Activated CD4-positive, alpha-beta T cell treated with anti-CD3 and anti-CD28 coated beads, Interleukin-2, amount 50 U/mL, for 16 hours (primary cell): ENCODE data around the gene SCFD2.
"Not testable (repeated sequence)": the region's sequence is repeated elsewhere in the genome, so short reads cannot be mapped to it uniquely, and the experiment has no call there.

ENCODE experiments used
- DNase-seq: peaks from one replicate; pipeline ENCODE4 v3.0.0-alpha.2; 2020

The SCFD2 gene

DNA sequence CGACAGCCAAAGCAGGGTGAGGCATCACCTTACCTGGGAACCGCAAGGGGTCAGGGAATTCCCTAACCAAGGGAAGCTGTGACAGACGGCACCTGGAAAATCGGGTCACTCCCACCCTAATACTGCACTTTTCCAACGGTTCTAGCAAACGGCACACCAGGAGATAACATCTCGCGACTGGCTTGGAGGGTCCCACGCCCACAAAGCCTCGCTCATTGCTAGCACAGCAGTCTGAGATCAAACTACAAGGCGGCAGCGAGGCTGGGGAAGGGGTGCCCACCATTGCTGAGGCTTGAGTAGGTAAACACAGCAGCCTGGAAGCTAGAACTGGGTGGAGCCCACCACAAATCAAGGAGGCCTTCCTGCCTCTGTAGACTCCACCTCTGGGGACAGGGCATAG lies 25.7 kb downstream of the SCFD2 start:
- not testable (repeated sequence) for DNase-seq

DNA sequence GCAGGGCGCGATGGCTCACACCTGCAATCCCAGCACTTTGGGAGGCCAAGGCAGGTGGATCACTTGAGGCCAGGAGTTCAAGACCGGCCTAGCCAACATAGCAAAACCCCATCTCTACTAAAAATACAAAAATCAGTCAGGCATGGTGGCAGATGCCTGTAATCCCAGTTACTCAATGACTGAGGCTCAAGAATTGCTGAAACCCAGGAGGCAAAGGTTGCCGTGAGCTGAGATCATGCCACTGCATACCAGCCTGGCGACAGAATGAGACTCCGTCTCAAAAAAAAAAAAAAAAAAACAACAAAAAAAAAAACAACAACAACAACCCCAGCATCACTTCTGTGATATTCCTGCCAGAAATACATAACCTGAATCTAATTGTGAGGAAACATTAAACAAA lies 30.9 kb downstream of the SCFD2 start:
- DNase-seq, result not testable (repeated sequence)

DNA sequence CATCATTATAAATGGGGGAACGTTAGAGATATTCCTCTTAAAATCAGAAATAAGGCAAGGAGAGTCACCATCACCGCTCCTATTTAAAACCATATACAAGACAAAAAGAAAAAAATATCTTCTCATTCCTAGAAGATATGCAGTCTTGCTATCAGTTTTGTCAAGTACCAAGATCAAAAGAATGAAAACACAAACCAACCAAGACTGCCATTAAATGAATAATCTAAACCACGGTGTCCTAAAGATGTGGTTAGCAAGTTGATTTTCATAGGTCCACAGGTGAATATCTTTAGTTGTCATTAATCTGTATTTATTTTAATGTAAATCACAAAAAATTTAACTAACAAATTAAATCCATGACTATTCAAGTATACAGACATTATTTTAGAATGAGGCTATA lies 39.3 kb downstream of the SCFD2 start:
- DNase-seq, result no peak

- no peak for DNase-seq
Observed at GRCh38 chr4:53322696-53323095, 43.2 kb downstream of the SCFD2 start.

DNA sequence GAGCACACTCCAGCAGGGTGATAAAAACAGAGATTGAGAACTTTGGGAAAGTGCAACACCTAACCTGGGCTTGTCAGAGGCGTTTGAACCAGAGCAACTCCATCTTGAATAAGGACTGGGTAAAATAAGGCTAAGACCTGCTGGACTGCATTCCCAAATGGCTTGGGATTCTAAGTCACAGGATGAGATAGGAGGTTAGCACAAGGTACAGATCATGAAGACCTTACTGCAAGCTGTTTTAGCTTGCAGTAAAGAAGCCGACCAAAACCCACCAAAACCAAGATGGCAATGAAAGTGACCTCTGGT lies 43.9 kb downstream of the SCFD2 start:
- no peak for DNase-seq

- no peak for DNase-seq
Observed at GRCh38 chr4:53321151-53321983, 44.5 kb downstream of the SCFD2 start.

DNA sequence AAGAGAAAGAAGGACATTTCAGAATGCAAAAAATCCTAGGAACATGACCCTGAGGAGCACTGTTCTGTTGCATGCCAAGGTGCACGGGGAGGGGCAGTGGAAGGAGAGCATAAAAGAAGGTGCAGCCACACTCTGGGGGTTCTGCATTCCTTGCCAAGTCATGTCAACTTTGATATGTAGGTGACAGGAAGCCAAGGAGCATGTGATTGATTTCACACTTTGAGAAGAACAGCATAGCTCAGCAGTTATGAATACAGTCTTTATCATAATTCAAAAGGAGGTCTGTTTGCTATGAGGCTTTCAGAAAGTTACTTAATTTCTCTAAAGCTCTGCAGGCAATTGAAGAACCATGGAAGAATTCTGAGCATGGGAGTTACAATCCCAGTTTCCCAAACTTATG lies 50.6 kb downstream of the SCFD2 start:
- no peak for DNase-seq

DNA sequence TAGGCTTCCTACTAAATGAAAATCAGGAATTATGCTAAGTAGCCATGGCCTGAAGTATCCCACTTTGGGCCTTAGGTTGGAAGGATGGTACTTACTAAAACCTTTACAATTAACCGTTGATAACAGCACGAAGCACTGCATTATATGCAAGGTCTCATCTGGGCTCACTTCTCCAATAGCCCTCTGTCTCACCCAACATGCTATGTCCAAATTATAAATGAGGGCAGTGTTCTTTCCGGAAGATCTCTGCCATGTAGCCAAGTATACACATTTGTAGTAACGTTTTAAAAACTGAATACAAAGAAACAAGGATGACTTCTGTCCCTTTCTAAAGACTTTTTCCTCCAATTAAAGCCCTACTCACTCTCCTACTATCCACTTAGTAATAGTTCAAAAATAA lies 51.6 kb downstream of the SCFD2 start:
- no peak for DNase-seq

DNA sequence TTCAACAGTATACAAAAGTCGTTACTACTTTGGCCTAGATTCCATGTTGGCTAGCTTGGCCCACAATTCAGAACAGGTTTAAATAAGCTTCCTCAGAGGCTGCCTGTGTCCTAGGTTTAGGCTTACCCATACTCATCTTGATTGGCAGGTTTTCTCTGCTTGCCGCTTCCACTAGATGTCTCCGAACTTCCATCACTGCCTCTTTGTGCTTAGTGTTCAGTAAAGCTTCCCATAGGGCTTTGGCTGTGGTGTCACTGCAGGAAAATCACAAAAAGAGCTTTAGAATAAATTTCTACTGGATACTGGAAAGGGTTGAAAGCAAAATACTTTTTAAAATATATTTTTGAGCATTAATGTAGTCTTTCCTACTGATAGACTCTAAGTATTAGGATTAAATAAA lies 52.4 kb downstream of the SCFD2 start:
- no peak for DNase-seq

DNA sequence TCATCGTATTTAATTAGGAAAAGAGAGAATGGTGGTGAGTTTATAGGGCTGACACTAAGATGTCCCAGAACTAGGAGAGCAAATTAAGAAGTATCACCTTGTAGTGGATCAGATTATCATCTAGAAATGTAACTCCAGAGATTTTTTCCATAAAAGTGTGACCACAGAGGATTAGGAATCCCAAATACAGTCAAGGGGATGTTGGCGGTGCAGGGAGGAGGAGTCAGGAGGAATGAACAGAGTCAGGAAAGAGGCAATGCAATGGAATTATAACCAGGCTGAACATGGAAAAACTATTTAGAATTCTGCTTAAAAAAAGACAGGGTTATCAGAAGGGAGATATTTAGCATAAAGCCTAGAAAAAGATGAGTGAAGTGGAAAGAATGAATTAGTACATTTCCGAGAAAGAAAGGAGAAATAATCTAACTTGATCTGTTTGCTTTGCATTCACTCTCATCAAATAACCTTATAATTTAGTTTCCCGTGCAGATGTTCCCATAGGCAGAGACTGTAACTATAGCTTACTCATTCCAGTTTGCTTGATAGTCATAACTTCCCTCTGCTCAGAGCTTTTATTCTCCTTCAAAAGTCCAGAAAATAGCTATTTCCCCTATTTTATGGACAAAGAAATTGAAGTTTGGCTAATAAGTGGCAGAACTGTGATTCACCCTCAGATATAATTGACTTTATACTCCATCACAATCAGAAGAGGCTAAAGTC lies 56.4 kb downstream of the SCFD2 start:
- DNase-seq, result no peak

DNA sequence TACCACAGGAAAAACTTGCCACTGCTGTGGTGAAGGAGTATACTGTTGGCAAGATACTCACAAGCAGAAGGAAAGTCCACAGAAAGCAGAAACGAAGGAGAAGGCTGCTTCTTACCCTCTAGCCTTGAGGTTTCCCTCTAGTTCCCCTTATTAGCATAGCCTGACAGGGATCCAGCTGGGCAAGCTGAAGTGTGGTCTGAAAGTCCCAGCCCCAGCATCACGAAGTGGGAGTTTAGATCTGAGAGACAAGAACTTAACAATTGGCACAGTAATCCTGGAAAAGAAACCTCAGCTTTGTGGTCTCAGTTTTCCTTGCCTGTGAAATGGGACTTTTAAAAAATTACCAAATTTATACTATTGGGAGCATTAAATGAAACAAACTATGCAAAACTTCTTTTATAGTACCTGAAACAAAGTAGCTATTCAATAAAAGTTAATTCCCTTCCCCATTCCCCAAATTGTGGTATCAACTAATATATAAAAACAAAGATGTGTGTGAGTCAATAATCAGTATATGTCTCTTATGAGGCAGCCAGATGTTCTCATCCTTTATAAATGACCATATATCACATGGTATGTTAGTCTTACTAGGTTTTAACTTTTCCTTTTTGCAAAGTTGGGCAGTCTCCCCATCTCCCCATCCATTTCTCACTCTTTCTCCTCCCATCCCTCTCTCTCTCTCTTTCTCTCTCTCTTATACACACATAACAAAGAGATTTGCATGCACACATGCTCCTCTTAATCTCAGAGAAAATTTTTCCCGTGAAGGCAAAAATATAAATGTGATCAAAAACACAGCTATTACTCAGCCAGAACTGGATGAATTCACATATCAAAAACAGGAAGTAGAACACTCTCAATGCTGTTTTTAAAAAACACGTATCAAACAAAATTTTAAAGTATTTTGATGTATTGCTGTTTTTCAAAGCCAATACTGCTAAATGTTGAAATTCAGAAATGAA lies 57.8 kb downstream of the SCFD2 start:
- no peak for DNase-seq

DNA sequence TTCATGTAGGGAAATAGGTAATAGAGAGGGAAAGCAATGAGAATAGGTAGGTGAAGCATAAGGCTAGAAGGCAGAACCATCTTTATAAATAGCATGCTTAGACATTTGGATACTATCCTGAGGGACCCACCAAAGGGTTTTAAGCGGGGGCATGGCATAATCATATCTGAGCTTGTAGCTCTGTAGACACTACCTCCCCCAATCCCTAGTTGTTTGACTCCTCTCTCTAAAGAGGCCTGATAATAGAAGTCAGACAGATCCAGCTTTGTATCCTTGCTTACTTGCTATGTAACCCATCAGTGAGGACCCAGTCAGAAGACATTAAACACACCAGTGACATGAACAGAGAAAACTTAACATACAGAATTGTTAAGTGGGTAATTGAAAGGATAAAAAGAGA lies 58.7 kb downstream of the SCFD2 start:
- no peak for DNase-seq

- DNase-seq, result no peak
Observed at GRCh38 chr4:53306729-53307128, 59.1 kb downstream of the SCFD2 start.

- not testable (repeated sequence) for DNase-seq
Observed at GRCh38 chr4:53292209-53292608, 73.7 kb downstream of the SCFD2 start.

DNA sequence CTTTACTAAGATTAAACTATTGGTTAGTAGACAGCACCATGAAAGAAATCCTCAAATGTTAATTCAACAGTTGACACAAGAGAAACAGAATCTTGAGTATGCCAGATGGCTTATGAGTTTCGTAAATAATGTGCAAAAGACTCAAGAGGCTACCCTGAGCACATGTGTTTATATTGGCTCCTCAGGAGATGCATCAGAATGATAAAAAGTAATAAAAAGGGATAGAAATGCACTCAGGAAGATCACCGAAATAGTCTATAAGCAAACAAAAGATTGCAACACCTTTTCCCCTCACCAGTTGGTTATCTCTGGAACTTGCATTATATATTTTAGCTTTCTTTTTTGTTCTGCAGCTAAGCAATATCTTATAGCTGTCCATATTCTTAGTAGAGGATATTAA lies 84.4 kb downstream of the SCFD2 start:
- DNase-seq, result no peak

- DNase-seq, result no peak
Observed at GRCh38 chr4:53280846-53281245, 85.0 kb downstream of the SCFD2 start.

- DNase-seq, result no peak
Observed at GRCh38 chr4:53274609-53275268, 91.1 kb downstream of the SCFD2 start.

DNA sequence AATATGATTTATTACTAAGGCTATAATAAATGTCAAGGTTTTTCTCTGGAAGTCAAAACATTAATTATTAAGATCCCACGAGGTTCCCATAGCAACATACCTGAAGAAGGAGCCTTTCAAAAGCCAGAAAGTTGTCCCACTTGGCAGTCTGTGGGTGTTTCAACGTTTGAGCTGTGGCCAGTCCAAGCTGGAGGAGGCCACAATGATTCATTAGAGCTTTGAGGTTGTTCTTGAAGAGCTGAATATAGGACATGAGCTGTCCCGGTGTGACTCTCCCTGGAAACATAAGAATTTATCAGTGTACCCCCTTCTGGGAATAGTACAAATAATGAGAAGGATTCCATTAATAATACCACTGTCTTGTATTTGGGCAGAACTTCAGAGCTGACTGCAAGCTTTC lies 92.1 kb downstream of the SCFD2 start:
- DNase-seq, result no peak

DNA sequence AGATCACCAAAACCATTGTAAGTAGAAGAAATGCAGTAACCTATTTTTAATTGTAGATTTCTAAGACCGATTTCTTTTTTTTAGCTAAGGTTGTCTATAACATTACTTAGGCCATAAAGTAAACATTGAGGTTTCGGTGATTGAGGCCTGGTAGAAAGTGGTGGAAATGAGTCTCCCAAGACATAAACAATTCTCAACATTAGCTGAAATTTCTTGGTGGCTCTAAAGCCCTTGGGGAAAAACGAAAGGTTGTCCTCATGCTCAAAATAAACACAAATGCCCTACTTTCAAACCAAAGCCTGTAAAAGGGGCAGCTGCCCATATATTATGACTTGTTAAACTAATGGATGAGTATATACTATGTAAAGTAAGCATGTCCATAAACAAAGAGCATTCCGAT lies 98.8 kb downstream of the SCFD2 start:
- no peak for DNase-seq

GRCh38 chr4:53255986-53256385 lies 109.9 kb downstream of the SCFD2 start:
- DNase-seq, result not testable (repeated sequence)

GRCh38 chr4:53240573-53240972 lies 125.3 kb downstream of the SCFD2 start:
- no peak for DNase-seq

- not testable (repeated sequence) for DNase-seq
Observed at GRCh38 chr4:53238352-53238751, 127.5 kb downstream of the SCFD2 start.

- not testable (repeated sequence) for DNase-seq
Observed at GRCh38 chr4:53237811-53238210, 128.1 kb downstream of the SCFD2 start.
